Prostate gland (tissue), 2 donors: ENCODE data around the gene CYTH4. TPM values are rescaled to one million over a fixed set of nuclear protein-coding genes. Genes with fewer than 3 reads are reported as not detected.

Experiments used
- DNase-seq: peaks from one replicate; pipeline ENCODE4 v3.0.0-alpha.2; 2019; ENCODE audit warnings: low spot score
- H3K27ac ChIP-seq, 2 donors: fragments of 200-600 bp; sonication (generic); 2 replicates each; pipeline ENCODE4 v1.5.1; 2017 to 2019
- H3K27me3 ChIP-seq: fragments of 200-600 bp; sonication (generic); replicated peaks from 2 replicates; pipeline ENCODE4 v1.5.1; 2019; ENCODE audit not compliant: insufficient read depth
- H3K36me3 ChIP-seq, 2 donors: fragments of 200-600 bp; sonication (generic); 1 replicate in 1 of 2; 2 replicates in 1 of 2; pipeline versions ENCODE4 v1.5.1 to v1.8.1; 2017 to 2019
- H3K4me1 ChIP-seq: fragments of 200-600 bp; sonication (generic); replicated peaks from 2 replicates; pipeline ENCODE4 v1.5.1; 2019
- H3K4me3 ChIP-seq, 2 donors: fragments of 200-600 bp; sonication (generic); 2 replicates each; pipeline ENCODE4 v1.5.1; 2017 to 2019
- H3K9me3 ChIP-seq: fragments of 200-600 bp; sonication (generic); 2 replicates; pipeline ENCODE4 v1.5.1; 2017
- POLR2A ChIP-seq: fragments of 450-650 bp; IDR thresholded peaks from one replicate; pipeline ENCODE4 v1.6.1; 2016; ENCODE audit warnings: antibody characterized with exemption, mild to moderate bottlenecking
- POLR2AphosphoS5 ChIP-seq: sonication (generic); formaldehyde crosslinking; IDR thresholded peaks from one replicate; pipeline ENCODE4 v1.6.1; 2017; ENCODE audit warnings: antibody characterized with exemption
- WGBS: methylation state at CpG from one replicate; pipeline ENCODE4 v1.1.5; 2018; 5-methylcytosine and 5-hydroxymethylcytosine counted together
- intact Hi-C: fragments of 100-400 bp; cut with DNase I; formaldehyde crosslinking; loops from one replicate; pipeline ENCODE4 v1.14.2; 2022
- total RNA-seq, 2 donors: library from RNA; depleted of rRNA; stranded (reverse); fragments of >200 nt; gene quantifications; one replicate each; pipeline ENCODE4 v1.1.0, GENCODE V29; 2016
- TF ChIP-seq, protein P1 (sequence below), 4 experiments: fragments of 200-600 bp in 2 of 4; fragments of 450-650 bp in 2 of 4; sonication (generic) in 2 of 4; IDR thresholded peaks; 1 replicate in 3 of 4; 2 replicates in 1 of 4; pipeline ENCODE4 v1.5.1; 2016 to 2019; ENCODE audit warnings: antibody characterized with exemption in 4 of 4, mild to moderate bottlenecking in 2 of 4, moderate library complexity in 2 of 4

CYTH4 gene
- total RNA-seq, 2 donors from 2014 or later: 4.7 to 5.5 TPM

DNA sequence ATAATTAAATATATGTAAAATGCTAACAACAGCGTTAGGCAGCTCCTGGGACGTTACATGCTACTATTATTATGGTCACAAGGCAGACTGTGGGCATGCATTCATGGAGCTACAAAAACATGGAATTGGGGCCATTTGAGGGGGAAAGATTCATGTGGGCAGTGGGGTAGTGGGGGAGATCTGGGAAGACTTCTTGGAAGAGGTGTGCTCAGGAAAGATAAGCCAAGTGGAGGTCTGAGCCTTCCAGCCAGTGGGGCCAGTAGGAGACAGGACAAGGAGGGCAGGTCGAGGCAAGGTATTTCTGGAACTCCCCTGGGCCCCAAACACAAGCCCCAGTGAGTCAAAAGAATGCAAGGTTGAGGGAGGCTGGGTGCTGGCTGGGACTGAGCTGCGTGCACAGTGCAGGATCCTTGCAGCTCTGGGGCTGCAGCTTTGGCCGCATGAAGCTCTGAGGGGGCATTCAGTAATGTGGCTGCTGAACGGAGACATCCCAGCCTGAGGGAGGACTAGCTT, 35.4 kb downstream of the CYTH4 start:
- WGBS: 75% methylated on average over 6 of the region's 6 CpGs
- intact Hi-C loops: loop anchor here (5.0 kb wide), 3 partner anchors 110 to 250 kb away; partner anchors contain the start of gene ELFN2
- Histone ChIP-seq H3K4me3 (no peak overlapping the region), H3K4me1 (no peaks in the 10 kb centered on the region), H3K27ac (no peak overlapping the region), H3K27me3 (no peaks in the 10 kb centered on the region), H3K36me3 (no peaks in the 10 kb centered on the region), H3K9me3 (no peaks in the 10 kb centered on the region)
- TF ChIP-seq, protein P1, sequence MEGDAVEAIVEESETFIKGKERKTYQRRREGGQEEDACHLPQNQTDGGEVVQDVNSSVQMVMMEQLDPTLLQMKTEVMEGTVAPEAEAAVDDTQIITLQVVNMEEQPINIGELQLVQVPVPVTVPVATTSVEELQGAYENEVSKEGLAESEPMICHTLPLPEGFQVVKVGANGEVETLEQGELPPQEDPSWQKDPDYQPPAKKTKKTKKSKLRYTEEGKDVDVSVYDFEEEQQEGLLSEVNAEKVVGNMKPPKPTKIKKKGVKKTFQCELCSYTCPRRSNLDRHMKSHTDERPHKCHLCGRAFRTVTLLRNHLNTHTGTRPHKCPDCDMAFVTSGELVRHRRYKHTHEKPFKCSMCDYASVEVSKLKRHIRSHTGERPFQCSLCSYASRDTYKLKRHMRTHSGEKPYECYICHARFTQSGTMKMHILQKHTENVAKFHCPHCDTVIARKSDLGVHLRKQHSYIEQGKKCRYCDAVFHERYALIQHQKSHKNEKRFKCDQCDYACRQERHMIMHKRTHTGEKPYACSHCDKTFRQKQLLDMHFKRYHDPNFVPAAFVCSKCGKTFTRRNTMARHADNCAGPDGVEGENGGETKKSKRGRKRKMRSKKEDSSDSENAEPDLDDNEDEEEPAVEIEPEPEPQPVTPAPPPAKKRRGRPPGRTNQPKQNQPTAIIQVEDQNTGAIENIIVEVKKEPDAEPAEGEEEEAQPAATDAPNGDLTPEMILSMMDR (IDR thresholded peaks at IDR 0.05): no peak
- no peak for TF ChIP-seq POLR2AphosphoS5
- TF ChIP-seq POLR2A: no peak
- no peak for DNase-seq

DNA sequence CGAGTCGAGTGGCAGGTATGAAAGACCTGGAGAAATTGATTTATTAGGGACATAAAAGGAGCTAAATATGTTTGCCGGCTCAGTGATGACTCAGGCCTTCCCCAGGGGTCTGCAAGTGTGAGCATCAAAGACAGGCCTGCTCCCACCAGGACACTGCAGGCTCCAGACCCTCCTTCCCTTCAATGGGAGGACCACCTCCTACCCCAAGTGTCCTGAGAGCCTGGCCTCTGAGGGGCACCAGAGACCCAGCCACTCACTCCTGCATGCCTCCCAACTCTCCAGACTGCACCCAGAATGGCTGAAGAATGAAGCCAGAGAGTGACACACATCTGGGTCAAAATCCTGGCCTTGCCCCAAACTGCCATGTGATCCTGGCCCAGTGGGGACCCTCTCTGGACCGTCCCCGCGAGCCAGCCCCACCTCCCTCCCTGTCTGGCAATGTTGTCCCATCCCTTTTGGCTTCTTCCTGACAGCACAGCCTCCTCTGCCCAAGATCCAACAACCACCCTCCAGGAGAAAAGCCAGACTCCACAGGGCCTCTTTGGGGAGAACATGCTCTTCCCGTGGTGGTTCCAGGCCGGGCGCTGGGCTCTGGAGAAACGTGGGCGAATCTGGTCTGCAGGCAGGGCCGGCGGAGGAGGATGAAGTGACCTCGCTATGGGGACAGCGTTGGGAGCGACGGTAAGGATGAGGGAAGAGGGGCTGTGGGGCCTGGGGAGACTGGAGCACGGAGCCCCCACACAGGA, 36.2 kb downstream of the CYTH4 start:
- H3K4me3 ChIP-seq: no peak overlapping the region
- no peaks in the 10 kb centered on the region for H3K4me1 ChIP-seq
- no peaks in the 10 kb centered on the region for H3K9me3 ChIP-seq
- no peak overlapping the region for H3K27ac ChIP-seq
- no peak for DNase-seq
- no peaks in the 10 kb centered on the region for H3K36me3 ChIP-seq
- TF ChIP-seq POLR2A: no peak
- intact Hi-C loops: loop anchor here (5.0 kb wide), 3 partner anchors 109 to 249 kb away; partner anchors contain the start of gene ELFN2
- H3K27me3 ChIP-seq: no peaks in the 10 kb centered on the region
- WGBS: 59% methylated on average over 18 of the region's 18 CpGs

DNA sequence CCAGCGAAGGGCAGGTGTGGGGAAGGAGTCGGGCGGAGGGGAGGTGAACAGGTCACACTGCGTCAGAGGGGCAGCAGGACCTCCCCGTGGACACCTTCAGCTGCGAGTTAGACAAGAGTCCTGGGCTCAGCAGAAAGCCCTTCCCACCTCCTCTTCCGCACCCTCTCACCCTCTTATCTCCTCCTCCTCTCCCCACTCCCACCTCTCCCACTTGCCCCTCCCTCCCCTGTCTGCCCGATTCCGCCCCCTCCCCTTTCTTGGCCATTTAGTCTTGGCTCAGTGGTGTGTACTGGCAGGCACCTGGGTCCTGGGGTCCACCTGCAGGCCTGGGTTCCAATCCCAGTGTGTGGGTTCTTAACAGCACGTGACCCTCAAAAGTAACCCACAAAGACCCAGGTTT, 37.2 kb downstream of the CYTH4 start:
- Histone ChIP-seq H3K4me1 (no peaks in the 10 kb centered on the region), H3K36me3 (no peaks in the 10 kb centered on the region), H3K9me3 (no peaks in the 10 kb centered on the region), H3K4me3 (no peak overlapping the region), H3K27me3 (no peaks in the 10 kb centered on the region), H3K27ac (no peak overlapping the region)
- intact Hi-C loops: loop anchor here (5.0 kb wide), 3 partner anchors 108 to 248 kb away; partner anchors contain the start of gene ELFN2
- DNase-seq: no peak
- WGBS: 79% methylated on average over 10 of the region's 10 CpGs
- TF ChIP-seq POLR2A (no peak), POLR2AphosphoS5 (no peak)
- TF ChIP-seq, protein P1 (IDR thresholded peaks at IDR 0.05): no peak

DNA sequence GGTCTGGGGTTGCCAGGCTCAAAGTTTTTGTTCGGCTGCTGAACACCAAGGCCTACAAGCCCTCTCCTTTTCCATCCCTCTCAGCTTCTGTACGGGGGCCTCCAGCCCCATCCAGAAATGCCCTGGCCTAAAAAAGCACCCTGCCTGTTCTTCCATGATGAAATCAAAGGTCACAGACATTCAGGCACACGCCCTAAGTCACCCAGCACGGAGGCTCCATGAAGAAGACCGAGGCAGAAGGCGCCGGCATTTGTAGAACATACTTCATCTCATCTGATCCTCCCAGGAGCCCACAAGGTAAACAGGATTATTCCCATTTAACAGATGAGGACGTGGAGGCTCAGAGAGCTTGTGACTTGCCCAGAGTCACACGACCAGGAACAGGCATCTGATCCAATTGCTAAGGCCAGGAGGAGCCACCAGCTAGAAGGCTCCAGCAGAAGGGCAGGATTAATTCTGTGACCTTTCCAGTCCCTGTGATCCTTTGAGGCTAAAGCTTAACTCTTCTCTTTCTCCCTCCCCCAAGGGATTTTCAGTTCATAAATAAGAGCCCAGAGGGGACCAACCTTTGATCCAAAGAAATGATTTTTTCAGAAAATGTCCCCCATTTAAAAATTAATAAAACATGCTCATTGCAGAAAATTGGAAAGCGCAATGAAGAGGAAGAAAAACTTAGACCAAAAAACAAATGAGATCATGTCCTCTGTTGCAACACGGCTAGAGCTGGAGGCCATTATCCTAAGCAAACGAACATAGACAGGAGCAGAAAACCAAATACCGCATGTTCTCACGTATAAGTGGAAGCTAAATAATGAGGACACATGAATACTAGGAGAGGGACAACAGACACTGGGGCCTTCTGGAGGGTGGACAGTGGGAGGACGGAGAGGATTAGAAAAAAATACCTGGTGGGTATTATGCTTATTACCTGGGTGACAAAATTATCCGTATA, 38.7 kb downstream of the CYTH4 start:
- no peak for DNase-seq
- Histone ChIP-seq H3K36me3 (no peaks in the 10 kb centered on the region), H3K9me3 (no peaks in the 10 kb centered on the region), H3K27ac (no peak overlapping the region), H3K4me1 (no peaks in the 10 kb centered on the region), H3K27me3 (peaks cover 3% of the 10 kb centered on the region), H3K4me3 (no peak overlapping the region)
- intact Hi-C loops: no loop called here
- 68% methylated on average over 16 of the region's 16 CpGs for WGBS
- TF ChIP-seq POLR2AphosphoS5 (no peak), POLR2A (no peak)
- TF ChIP-seq, protein P1 (IDR thresholded peaks at IDR 0.05): no peak
